ENCODE data around the gene TNRC6C. TPM values are rescaled to one million over a fixed set of nuclear protein-coding genes. Genes with fewer than 3 reads are reported as not detected.

TNRC6C gene
- total and polyA plus RNA-seq, 8 donors, result 14.0 to 20.3 (median 16.6) TPM

DNA sequence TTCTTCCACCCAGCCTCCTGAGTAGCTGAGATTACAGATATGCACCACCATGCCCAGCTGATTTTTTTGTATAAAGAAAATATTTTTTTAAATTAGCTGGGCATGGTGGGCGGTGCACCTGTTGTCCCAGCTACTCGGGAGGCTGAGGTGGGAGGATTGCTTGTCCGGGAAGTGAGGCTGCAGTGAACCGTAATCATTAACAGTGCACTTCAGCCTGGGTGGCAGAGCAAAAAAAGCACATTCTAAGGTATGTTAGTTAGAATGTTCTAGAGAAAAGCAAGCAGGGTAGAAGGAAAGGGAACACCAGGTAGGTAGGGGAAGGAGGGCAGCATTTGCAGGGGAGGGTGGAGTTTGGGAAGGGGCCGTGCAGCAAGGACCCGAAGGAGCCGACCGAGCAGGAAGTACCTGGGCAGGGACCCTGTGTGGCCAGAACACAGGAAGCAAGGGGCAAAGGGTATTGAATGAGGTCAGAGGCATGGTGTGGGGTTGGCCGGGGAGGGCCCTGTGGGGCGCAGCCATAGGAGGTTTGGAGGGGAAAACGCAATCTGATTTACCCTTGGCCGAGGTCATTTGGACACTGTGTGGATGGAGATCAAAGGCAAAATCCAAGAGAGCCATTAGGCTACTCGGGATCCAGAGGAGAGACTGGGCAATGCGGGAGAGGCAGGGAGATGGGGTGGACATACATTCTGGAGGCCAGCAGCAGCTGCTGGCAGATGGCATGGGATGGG is 189.9 kb downstream of the TNRC6C start:
- ATAC-seq (no peak), DNase-seq (no peak)
- Histone ChIP-seq H3K4me3 (no peak overlapping the region), H3K9me3 (no peaks in the 10 kb centered on the region), H3K36me3 (no peaks in the 10 kb centered on the region), H3K4me1 (peaks cover 21 to 57% of the 10 kb centered on the region in 2 donors), H3K27ac (peak overlapping the region in 1 of 2 donors; percentile 55), H3K27me3 (no peaks in the 10 kb centered on the region)
- intact Hi-C loops (cut with DNase I), result no loop called here
- TF ChIP-seq, protein P1, sequence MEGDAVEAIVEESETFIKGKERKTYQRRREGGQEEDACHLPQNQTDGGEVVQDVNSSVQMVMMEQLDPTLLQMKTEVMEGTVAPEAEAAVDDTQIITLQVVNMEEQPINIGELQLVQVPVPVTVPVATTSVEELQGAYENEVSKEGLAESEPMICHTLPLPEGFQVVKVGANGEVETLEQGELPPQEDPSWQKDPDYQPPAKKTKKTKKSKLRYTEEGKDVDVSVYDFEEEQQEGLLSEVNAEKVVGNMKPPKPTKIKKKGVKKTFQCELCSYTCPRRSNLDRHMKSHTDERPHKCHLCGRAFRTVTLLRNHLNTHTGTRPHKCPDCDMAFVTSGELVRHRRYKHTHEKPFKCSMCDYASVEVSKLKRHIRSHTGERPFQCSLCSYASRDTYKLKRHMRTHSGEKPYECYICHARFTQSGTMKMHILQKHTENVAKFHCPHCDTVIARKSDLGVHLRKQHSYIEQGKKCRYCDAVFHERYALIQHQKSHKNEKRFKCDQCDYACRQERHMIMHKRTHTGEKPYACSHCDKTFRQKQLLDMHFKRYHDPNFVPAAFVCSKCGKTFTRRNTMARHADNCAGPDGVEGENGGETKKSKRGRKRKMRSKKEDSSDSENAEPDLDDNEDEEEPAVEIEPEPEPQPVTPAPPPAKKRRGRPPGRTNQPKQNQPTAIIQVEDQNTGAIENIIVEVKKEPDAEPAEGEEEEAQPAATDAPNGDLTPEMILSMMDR (IDR thresholded peaks at IDR 0.05), result no peak

DNA sequence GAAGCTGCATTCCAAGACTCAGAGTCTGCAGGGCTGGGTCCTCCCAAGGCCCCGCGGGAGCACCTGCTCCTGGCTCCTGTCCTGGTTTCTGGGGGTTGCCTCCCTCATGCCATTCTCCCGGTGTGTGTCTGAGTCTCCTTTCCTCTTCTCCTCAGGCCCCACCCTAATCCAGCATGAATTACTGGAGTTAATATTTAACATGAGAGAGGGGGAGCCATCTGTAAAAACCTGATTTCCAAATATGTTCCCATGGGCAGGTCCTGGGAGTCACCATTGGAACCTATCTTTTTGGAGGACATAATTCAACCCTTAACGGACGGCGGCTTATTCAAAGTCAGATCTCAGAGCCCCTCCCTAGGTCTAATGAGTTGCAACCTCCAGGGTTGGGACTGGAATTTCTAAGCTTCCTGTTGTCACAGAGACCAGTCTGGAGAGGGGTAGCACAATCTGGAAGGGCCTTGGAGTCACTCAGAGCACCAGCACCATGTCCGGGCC is 193.1 kb downstream of the TNRC6C start:
- TF ChIP-seq, protein P1 (IDR thresholded peaks at IDR 0.05), result no peak
- Histone ChIP-seq H3K9me3 (no peaks in the 10 kb centered on the region), H3K27ac (peak overlapping the region; percentile 42 to 50), H3K4me3 (no peak overlapping the region), H3K27me3 (no peaks in the 10 kb centered on the region), H3K4me1 (peaks cover 0 to 38% of the 10 kb centered on the region in 2 donors), H3K36me3 (no peaks in the 10 kb centered on the region)
- DNase-seq (no peak), ATAC-seq (peak; percentile 77)
- intact Hi-C loops (cut with DNase I), result no loop called here

DNA sequence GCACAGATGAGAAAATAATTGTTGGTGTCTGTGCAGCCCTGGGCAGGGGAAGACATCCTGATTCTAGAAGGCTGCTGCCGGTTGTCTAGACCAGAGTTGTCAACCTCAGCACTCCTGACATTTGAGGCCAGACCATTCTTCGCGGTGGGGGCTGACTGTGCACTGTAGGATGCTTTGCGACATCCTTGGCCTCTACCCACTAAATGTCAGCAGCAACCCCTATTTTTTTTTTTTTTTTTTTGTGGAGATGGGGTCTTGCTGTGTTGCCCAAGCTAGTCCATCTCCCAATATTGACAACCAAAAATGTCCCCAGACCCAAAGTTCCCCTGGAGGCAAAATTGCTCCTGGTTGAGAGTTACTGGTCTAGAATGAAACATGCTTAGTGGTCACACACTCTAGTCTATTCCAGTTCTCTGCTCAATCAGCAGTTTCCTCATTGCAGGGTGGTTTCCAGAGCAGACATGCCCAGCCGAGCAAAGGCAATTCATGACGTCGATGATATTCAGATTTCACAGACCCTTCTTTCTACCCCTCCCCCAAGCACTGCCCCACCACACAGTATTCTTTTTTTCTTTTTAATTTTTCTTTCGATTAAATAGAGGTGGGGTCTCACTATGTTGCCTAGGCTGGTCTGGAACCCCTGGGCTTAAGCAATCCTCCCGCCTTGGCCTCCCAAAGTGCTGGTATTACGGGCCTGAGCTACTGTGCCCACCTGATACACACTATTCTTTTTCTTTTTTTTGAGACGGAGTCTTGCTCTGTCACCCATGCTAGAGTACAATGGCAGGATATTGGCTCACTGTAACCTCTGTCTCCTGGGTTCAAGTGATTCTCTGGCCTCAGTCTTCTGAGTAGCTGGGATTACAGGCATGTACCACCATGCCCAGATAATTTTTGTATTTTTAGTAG is 196.7 kb downstream of the TNRC6C start:
- TF ChIP-seq, protein P1 (IDR thresholded peaks at IDR 0.05), result no peak
- Histone ChIP-seq H3K27ac (no peak overlapping the region), H3K4me3 (no peak overlapping the region), H3K36me3 (no peaks in the 10 kb centered on the region), H3K4me1 (peaks cover 0 to 28% of the 10 kb centered on the region in 2 donors), H3K27me3 (no peaks in the 10 kb centered on the region), H3K9me3 (no peaks in the 10 kb centered on the region)
- no peak for DNase-seq
- ATAC-seq, result peak; percentile 48
- intact Hi-C loops (cut with DNase I), result no loop called here

Other genes starting within 250 kb of the TNRC6C start
- 100 to 1,000 TPM; 149 to 152 TPM for gene TMC6, start 170.1 kb downstream of the TNRC6C start, total RNA-seq
- gene TMC6, start 170.1 kb downstream of the TNRC6C start, polyA plus RNA-seq (ENCODE audit: insufficient read length in 6 of 6), result 10 to 100 TPM; 31.4 to 57.5 (median 38.7) TPM
- 10 to 100 TPM; 14.7 to 37.3 TPM for gene TMC8, start 172.1 kb downstream of the TNRC6C start, total RNA-seq
- gene TMC8, start 172.1 kb downstream of the TNRC6C start, polyA plus RNA-seq (ENCODE audit: insufficient read length in 6 of 6), result 1 to 10 TPM; 4.1 to 6.6 (median 5.4) TPM
- not detected for gene C17orf99, start 187.7 kb downstream of the TNRC6C start, total RNA-seq
- gene C17orf99, start 187.7 kb downstream of the TNRC6C start, polyA plus RNA-seq (ENCODE audit: insufficient read length in 6 of 6), result under 1 TPM; 0.07 to 0.85 (median 0.26) TPM
- 100 to 1,000 TPM; 192 to 227 TPM for gene SYNGR2, start 209.9 kb downstream of the TNRC6C start, total RNA-seq
- gene SYNGR2, start 209.9 kb downstream of the TNRC6C start, polyA plus RNA-seq (ENCODE audit: insufficient read length in 6 of 6), result 10 to 100 TPM; 39.0 to 55.7 (median 47.0) TPM
- 10 to 100 TPM; 24.0 to 33.0 TPM for gene TK1, start 228.3 kb downstream of the TNRC6C start, total RNA-seq
- gene TK1, start 228.3 kb downstream of the TNRC6C start, polyA plus RNA-seq (ENCODE audit: insufficient read length in 6 of 6), result 10 to 100 TPM; 22.5 to 54.9 (median 28.2) TPM
- 10 to 100 TPM; 31.3 to 38.6 TPM for gene AFMID, start 228.7 kb downstream of the TNRC6C start, total RNA-seq
- gene AFMID, start 228.7 kb downstream of the TNRC6C start, polyA plus RNA-seq (ENCODE audit: insufficient read length in 6 of 6), result 10 to 100 TPM; 49.8 to 58.9 (median 51.3) TPM